Epithelial cell of prostate (primary cell): ENCODE results near the gene OLFM2.
"Not testable (repeated sequence)": the region's sequence is repeated elsewhere in the genome, so short reads cannot be mapped to it uniquely, and the experiment has no call there.

Experiments used
- DNase-seq: peaks from one replicate; pipeline ENCODE4 v3.0.0-alpha.2; 2011; ENCODE audit warnings: low read depth, low spot score
- H3K27ac ChIP-seq: fragments of 450-650 bp; 2 replicates; pipeline ENCODE4 v1.5.1; 2017; ENCODE audit warnings: mild to moderate bottlenecking

OLFM2 gene

DNA sequence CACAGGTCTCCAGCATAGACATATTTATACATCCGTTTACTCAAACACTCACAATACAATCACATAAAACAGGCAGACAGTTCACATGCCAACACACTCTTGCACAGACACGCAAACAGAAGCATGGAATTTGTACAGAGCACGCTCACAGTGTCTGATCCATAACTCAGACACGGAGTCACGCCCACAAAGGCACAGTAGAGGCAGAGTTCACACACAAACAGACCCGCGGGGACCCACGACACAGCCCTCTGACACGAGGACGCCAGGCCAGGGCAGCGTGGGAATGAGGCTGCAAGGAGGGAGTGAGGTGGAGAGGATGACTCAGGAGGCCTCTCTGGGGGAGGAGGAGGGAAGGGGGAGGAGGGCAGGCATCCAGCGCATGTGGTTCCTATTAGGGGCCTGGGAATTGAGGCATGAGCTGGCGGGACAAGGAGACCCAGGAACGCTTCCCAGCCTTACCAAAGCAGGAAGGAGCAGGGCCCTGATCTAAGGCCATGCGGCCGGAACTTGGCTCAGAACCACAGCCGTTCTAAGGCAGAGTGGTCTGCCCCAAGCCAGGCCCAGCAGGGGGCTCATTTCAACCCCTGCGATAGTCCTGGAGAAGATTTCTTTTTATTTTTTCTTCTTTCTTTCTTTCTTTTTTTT, 9.1 kb upstream of the OLFM2 start:
- H3K27ac ChIP-seq = no peak overlapping the region
- peak; percentile 71 for DNase-seq

DNA sequence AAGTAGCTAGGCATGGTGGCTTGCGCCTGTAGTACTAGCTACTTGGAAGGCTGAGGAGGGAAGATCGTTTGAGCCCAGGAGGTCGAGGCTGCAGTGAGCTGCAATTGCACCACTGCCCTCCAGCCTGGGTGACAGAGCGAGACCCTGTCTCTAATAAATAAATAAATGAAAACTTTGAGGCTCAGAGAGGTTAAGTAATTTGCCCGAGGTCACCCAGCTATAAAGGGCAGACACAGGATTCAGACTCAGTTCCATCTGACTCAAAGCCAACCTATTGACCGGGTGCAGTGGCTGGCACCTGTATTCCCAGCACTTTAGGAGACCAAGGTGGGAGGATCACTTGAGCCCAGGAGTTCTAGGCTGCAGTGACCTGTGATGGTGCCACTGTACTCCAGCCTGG, 7.4 kb upstream of the OLFM2 start:
- no peak overlapping the region for H3K27ac ChIP-seq
- no peak for DNase-seq

DNA sequence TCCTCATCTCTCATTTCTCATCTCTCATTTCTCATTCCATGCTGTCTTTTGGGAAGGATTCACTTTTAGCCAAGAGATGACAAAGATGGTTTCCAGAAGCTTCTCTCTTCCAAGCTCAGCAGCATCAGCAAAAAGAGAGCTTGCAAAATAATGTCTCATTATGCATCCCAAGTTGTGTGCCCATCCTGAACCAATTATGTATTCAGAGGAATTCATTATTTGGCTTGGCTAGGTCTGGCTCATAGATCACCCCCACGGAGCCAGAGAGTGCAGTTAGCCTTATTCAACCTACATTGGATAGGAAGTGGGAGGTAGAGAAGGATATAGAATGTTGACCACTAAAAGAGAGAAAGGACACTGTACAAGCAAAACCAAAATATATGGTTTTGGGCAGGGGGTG, 5.4 kb upstream of the OLFM2 start:
- H3K27ac ChIP-seq = no peak overlapping the region
- no peak for DNase-seq

DNA sequence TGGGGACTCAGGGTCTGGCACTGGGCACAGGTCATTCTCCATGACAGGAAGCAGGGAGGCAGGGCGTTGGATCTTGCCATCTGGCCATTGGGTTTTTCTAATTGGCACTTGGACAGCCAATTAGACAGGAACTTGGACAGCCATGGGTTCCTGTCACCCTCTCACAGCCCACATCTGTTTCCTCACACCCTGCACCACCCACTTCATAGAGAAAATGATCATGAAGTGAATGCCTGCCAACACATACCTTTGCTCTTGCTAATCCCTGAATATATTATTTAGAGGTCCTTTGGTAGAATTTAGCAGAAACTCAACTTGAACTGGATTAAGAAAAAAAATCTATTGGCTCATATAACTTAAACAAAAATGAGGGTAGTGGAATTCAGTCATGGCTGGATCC, 4.9 kb upstream of the OLFM2 start:
- no peak for DNase-seq
- no peak overlapping the region for H3K27ac ChIP-seq

DNA sequence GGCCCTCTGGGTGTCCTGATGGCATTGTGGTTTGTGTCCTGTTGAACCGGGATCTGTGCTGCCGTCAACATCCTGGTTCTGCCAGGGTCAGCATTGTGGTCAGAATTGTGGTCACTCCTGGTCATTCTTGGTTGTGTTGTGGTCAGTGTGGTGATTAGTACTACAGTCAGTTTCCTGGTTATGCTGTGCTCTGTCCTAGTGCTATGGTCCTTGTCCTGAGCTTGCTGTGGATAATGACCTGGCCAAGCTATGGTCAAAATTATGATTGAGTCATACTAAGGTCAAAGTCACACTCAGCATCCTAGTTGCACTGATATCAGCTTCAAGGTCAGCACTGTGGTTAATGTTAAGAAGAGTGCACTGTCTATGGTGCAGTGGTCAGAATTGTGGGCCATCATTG, 4.5 kb upstream of the OLFM2 start:
- no peak overlapping the region for H3K27ac ChIP-seq
- DNase-seq = no peak

DNA sequence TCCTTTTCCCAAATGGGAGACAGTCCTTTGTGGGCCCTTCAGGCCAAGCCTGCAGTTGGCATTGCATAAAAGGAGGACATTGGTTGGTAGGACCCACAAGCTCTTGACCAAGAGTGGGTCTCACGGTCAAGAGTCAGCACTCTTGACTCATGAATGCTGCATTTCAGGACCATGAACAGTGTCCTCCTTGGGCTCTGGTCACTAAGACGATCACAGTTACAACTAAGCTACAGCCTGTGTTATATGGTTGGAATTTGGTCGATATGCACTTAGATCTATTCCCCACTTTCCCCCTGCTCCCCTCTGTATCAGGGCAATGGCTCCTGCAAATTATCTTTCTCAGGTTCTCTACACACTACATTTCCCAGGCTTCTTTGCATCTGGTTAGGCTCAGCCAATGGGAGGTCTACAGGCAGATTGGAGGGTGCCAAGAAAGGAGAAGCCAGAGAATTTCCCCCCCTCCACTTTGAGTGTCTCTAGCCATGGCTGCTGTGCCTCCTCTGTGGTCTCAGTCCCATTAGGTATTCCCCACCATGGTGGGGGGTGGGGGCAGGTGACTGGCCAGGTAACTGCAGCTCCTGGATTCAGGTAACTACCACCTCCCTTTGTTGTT, 3.1 kb upstream of the OLFM2 start:
- no peak for DNase-seq
- H3K27ac ChIP-seq = no peak overlapping the region

DNA sequence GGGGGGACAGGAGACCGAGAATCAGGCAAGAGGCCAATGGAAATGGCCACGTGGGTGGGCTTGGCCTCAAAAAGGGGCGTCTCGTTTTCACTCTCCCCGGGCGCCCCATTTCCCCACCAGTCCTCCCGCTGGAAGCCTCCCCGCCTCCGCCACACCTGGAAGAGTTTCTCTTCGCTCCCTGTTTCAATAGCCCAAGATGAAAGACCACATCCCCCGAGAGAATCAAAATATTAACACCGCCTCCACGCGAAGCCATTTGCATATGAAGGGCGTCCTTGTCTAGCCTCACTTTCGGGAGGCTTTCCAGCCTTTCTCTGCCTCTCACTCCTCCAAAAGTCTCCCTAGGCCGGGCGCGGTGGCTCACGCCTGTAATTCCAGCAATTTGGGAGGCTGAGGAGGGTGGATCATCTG, 691 bp upstream of the OLFM2 start:
- no peak overlapping the region for H3K27ac ChIP-seq
- DNase-seq = no peak

DNA sequence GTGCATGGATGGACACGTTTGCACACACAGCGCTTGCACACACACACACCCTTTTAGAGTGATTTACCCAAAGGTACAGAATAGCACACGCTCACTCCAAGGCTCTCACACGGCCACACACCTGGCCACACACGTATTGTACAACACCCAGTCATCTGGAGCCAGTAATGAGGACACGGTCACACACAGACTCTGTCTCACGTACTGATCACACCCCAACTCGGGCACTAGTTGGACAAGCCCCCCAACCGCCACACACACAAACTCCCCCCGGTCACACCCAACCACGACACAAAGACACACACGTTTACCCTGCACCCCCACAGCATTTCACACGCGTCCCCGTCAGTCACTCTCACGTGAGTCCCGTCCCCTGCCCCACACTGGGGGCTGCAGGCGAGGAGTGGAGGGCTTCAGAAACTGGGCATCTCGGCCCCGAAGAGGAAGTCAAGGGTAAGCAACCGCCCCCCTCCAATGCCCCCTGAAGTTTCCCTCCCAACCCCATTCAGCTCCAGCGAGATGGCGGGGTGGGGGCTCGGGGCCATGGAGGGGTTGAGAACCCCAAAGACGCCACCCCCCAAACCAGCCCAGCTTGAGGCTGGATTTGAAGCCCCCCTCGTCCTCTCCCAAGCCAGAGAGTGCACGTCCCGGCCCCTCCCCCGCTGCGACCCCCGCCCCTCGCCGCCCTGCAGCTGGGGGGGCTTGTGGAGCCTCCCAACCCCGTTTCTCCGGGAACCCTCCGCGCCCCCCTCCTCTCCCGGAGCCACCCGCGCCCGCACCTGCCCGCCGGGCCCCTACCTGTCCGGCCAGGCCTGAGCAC, 599 bp downstream of the OLFM2 start:
- DNase-seq = no peak
- no peak overlapping the region for H3K27ac ChIP-seq

DNA sequence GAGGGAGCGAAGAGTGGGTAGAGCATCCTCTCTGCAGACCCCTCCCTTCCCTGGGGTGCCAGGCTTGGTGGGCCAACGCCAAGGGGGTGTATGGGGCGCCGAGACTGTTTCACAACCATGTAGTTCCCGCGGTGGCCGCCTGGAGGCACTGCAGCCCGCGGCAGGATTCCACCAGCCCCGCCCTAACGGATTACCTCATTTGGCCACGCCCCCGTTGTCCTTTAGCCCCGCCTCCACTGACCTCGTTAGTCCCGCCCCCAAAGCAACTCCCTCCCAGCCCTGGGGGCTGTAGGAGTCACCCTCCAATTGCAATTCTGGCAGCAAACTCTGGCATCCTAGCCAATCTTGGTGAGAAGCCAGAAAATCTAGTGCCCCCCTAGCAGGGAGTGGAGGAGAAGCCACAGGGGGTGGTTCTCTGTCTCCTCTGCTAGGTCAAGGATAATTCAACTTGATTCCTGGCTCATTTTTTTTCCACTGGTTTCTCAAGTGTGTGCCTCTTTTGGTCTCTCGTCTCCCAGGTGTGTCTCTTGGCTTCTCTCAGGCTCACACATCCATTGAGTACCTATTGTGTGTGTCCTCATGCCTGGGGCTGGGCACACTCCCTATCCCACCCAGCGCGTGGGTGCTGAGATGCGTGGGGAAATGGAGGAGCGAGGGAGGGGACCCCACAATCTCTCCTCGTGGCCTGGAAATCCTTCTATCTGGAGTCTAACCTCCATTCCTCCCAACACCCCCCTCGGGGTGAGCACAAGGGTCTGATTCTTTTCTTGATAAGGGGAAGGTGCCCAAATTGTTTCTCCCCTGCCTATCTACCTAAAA, 2.0 kb downstream of the OLFM2 start:
- no peak overlapping the region for H3K27ac ChIP-seq
- no peak for DNase-seq

DNA sequence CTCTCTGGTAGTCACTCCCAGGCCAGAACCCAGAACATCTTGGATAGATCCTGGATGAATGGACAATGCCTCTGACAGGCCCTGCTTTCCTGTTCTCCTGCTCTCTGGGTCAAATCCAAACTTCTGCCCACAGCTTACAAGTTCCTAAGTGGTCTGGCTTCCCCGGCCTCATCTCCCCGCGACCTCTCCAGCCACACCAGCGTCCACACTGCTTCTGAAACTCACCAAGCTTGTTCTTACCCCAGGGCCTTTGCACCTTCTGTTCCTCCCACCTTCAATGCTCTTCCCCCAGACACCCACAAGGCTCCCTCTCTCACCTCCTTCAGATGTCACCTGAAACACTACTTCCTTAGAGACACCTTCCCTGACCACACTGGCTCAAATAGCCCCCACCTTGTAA, 3.5 kb downstream of the OLFM2 start:
- H3K27ac ChIP-seq = no peak overlapping the region
- DNase-seq = no peak

DNA sequence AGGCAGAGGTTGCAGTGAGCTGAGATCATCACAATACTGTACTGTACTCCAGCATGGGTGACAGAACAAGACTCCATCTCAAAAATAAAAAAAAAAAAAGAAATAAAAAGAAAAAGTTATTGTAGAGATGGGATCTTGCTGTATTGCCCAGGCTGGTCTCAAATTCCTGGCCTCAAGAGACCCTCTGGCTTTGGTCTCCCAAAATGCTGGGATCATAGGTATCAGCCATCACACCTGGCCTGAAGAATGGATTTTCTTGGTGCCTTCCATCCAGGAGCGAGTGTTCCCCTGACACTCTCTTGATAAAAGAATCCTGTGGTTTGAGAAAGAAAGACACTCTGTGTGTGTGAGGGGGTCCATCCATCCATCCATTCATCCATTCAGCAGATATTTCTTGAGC, 4.7 kb downstream of the OLFM2 start:
- no peak for DNase-seq
- H3K27ac ChIP-seq = no peak overlapping the region

DNA sequence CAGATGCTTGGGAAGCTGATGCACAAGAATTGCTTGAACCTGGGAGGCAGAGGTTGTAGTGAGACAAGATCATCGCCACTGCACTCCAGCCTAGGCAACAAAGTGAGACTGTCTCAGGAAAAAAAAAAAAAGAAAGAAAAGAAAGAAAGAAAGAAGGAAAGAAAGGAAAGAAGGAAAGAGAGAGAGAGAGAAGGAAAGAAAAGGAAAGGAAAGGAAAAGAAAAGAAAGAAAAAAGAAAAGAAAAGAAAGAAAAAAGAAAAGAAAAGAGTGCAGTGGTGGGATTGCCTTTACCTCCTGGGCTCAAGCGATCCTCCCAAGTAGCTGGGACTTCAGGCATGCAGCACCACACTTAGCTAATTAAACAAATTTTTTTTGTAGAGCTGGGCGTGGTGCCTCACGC, 12.9 kb downstream of the OLFM2 start:
- no peak overlapping the region for H3K27ac ChIP-seq
- DNase-seq = no peak

DNA sequence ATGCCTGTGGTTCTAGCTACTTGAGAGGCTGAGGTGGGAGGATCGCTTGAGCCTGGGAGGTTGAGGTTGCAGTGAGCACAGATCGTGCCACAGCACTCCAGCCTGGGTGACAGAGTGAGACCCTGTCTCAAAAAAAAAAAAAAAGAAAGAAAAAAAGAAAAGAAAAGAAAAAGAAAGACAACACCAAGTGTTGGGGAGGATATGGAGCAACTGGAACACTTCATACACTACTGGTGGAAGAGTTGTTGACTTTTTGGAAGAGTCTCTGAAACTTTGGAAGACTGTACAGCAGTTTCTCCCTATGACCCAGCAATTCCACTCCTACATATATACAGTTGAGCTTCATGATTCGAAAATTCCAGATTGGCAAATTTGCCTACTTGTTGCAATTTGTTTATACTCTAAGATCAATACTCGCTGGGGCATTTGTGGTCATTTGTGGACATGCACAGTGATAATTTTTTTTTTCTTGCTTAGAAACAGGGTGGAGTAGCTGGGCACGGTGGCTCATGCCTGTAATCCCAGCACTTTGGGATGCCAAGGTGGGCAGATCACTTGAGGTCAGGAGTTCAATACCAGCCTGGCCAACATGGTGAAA, 13.4 kb downstream of the OLFM2 start:
- not testable (repeated sequence) for H3K27ac ChIP-seq, DNase-seq

DNA sequence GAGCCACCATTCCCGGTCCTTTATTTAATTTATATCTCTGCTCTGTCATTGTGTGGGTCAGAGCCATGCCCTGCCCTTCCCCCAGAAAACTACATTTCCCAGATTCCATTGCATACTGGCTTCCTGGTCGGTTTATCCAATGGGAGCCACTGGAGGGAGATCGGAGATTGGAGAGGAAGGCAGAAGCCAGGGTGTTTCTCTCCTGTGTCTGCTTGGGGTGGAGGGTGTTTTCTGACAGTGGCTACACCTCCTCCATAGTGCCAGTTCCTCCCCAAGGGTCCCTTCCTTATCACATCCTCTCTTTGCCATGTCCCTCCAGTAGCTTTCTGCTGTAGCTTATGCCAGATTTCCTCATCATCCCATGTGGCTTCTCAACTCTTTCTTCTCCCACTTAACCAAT, 19.0 kb downstream of the OLFM2 start:
- H3K27ac ChIP-seq = no peak overlapping the region
- DNase-seq = no peak

DNA sequence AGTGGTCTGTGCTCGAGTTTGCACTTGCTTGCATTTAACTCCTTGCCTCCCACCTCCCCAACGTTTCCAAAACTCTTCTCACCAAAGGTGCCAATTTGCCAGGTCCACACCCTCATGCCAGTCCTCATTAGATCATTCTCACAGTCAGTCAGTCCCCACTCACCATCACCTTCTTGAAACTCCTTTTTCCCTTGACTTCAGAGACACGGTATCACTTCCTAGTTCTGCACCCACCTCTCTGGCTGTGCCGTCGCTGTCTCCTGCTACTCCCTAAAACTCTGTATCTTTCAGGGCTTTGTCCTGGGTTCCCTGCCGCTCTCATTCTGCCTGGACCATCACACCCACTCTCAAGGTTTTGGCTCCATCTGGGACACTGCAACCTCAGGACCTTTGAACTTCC, 19.6 kb downstream of the OLFM2 start:
- no peak for DNase-seq

DNA sequence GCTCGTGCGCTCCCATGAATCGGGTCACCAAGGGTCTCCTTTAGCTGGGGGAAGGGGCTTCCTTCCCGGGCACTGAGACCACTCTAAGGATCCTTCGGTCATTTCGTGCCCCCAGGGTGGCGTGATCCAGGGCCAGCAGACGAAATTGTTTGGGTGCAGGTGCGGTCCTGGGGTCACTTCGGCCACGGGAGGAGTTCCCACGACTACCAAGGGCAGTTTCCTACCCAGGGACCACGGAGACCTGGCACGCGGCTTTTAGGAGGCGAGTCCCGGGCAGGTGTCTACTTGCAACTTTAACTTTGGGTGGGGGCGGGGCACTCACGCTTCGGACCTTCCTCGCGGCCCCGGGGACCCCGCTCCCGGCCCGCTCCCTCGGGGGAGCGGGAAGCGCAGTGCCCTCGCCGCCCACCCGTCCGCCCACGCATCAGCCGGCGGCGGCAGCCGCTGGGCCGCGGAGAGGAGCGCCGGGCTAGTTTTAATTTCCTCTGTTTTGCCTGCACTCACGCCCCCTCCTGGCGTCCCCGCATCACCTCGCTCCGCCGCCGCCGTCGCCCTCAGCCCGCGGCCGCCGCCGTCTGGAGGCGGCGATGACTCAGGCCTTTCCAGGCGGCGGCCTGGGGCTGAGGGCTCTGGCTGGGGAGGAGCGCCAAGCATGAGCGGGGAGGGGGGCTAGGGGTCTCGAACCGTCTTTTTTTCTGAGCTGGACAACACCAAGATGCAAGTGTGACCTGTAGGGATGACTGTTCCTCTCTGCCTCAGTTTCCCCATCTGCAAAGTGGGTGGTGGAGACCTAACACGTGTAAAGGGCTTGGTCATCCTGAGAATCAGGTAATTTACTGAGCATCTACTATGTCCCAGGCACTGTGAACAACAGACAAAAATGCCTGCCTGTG, 21.8 kb downstream of the OLFM2 start:
- no peak overlapping the region for H3K27ac ChIP-seq
- DNase-seq = no peak

More for the DNA sequence above, 19.6 kb downstream of the OLFM2 start:
- no peak overlapping the region for H3K27ac ChIP-seq

DNA sequence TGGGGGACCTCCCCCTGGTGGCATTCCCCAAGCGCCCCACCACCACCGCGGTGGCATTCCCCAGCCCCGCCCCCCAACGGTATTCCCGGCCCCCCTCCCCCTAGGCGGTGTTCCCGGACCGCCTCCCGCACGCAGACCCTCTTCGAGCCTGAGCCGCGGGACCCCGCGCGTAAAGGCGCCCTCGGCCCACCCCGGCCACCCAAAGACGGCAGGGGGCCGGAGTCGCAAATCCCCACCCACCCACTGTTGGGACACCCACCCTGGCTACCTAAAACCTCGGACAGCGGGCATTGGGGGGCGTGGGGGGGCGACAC, 22.4 kb downstream of the OLFM2 start:
- no peak overlapping the region for H3K27ac ChIP-seq
- no peak for DNase-seq

DNA sequence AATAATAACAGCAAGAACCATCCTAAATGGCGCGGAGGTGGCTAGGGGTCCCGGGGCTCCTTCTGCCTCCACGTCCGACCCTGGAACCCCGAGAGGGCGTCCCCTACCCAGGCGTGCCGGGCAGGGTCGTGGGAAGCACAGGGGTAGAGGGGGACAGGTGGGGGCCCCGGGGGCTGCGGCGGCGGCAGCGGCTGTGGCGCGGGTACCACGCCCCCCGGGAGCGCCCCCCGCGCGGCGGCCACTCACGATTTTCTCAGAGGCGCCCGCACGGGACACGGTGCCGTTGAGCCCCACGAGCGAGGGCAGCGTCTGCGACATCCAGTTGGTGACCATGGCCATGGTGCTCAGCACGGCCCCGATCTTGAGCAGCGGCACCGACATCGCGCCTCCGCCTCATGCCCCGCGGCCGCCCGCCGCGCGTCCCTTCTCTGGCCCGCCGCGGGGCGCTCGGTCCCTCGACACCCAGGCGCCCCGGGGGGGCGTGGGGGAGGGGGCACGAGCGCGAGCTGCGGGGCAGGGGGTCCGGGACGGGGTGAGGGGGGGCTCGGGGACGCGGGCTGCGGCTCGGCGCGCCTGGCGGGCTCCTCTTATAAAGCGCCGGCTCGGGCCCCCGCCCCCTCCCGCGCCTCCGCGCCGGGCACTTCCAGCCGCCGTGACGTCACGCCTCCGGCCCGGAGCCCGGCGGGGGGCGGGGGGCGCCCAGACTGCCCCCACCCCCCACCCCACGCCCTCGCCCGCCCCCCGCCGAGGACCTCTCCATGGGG, 22.9 kb downstream of the OLFM2 start:
- no peak for DNase-seq

More for the DNA sequence above, 22.9 kb downstream of the OLFM2 start:
- H3K27ac ChIP-seq = no peak overlapping the region
